Thymus (tissue), 11 donors: Measurements from ENCODE around the gene CCNB1. TPM values are rescaled to one million over a fixed set of nuclear protein-coding genes. Genes with fewer than 3 reads are reported as not detected.
"Not testable (repeated sequence)": the region's sequence is repeated elsewhere in the genome, so short reads cannot be mapped to it uniquely, and the experiment has no call there.

Experiments used
- DNase-seq, 9 donors: peaks; one replicate each; pipeline ENCODE4 v3.0.0-alpha.2; 2013; ENCODE audit warnings: low spot score in 9 of 9, low read depth in 6 of 9, missing footprints in 1 of 9
- H3K27ac ChIP-seq, 2 donors: one replicate each; pipeline ENCODE4 v1.5.1; 2013; ENCODE audit warnings: control low read depth in 1 of 2, low read depth in 1 of 2, low read length in 1 of 2, mild to moderate bottlenecking in 1 of 2, moderate library complexity in 1 of 2
- H3K27me3 ChIP-seq, 2 donors: one replicate each; pipeline ENCODE4 v1.5.1; 2013; ENCODE audit warnings: low read length in 1 of 2; ENCODE audit not compliant: control insufficient read depth in 2 of 2, insufficient read depth in 1 of 2
- H3K36me3 ChIP-seq, 2 donors: one replicate each; pipeline ENCODE4 v1.5.1; 2013; ENCODE audit warnings: low read length in 1 of 2, mild to moderate bottlenecking in 1 of 2, moderate library complexity in 1 of 2; ENCODE audit not compliant: control insufficient read depth in 2 of 2, insufficient read depth in 2 of 2
- H3K4me1 ChIP-seq, 2 donors: one replicate each; pipeline ENCODE4 v1.5.1; 2013; ENCODE audit warnings: low read length in 2 of 2; ENCODE audit not compliant: control insufficient read depth in 2 of 2, insufficient read depth in 2 of 2
- H3K4me3 ChIP-seq, 2 donors: one replicate each; pipeline ENCODE4 v1.5.1; 2013; ENCODE audit warnings: low read length in 2 of 2, control low read depth in 1 of 2, mild to moderate bottlenecking in 1 of 2
- H3K9me3 ChIP-seq, 2 donors: one replicate each; pipeline ENCODE4 v1.5.1; 2013; ENCODE audit warnings: low read length in 1 of 2, mild to moderate bottlenecking in 1 of 2; ENCODE audit not compliant: control insufficient read depth in 2 of 2, insufficient read depth in 1 of 2
- WGBS: extraction: QIAGEN DNeasy Blood & Tissue Kit; methylation state at CpG from one replicate; pipeline ENCODE4 v1.1.7; 2013; 5-methylcytosine and 5-hydroxymethylcytosine counted together
- polyA plus RNA-seq: library from polyadenylated mRNA; stranded (reverse); fragments of 200-250 nt; gene quantifications from one replicate; pipeline ENCODE4 v1.2.3, GENCODE V29; 2013
- total RNA-seq: library from RNA; stranded (reverse); fragments of 120-200 nt; gene quantifications from one replicate; pipeline ENCODE4 v1.2.4, GENCODE V29; 2013
- donor health status: healthy.

The CCNB1 gene
- total and polyA plus RNA-seq, 2 donors = 23.7 to 106 TPM

- WGBS = 98% methylated on average over 1 of the region's 1 CpG
- no peak overlapping the region for H3K4me3 ChIP-seq
These were observed 28.2 kb upstream of the CCNB1 start for GRCh38 chr5:69138766-69139165.

GRCh38 chr5:69140239-69140638, 26.7 kb upstream of the CCNB1 start:
- not testable (repeated sequence) for H3K4me3 ChIP-seq, H3K27ac ChIP-seq, H3K9me3 ChIP-seq, DNase-seq, H3K4me1 ChIP-seq, H3K27me3 ChIP-seq, H3K36me3 ChIP-seq
- over 99% methylated on average over 4 of the region's 4 CpGs for WGBS

More at GRCh38 chr5:69138766-69139165, 28.2 kb upstream of the CCNB1 start:
- Histone ChIP-seq H3K27me3 (no peaks in the 10 kb centered on the region), H3K9me3 (peaks cover 0 to 4% of the 10 kb centered on the region in 2 donors), H3K27ac (no peak overlapping the region), H3K36me3 (peaks cover 0 to 3% of the 10 kb centered on the region in 2 donors), H3K4me1 (no peaks in the 10 kb centered on the region)
- no peak for DNase-seq

- DNase-seq = no peak
- H3K4me3 ChIP-seq = no peak overlapping the region
- H3K27ac ChIP-seq = no peak overlapping the region
- peaks cover 0 to 1% of the 10 kb centered on the region in 2 donors for H3K36me3 ChIP-seq
- WGBS = 97% methylated on average over 1 of the region's 1 CpG
- peaks cover 0 to 4% of the 10 kb centered on the region in 2 donors for H3K9me3 ChIP-seq
- no peaks in the 10 kb centered on the region for H3K27me3 ChIP-seq
- no peaks in the 10 kb centered on the region for H3K4me1 ChIP-seq
These were observed 26.1 kb upstream of the CCNB1 start for GRCh38 chr5:69140827-69141226.

- WGBS = 96% methylated on average over 7 of the region's 7 CpGs
- not testable (repeated sequence) for H3K36me3 ChIP-seq, H3K27ac ChIP-seq, H3K9me3 ChIP-seq, DNase-seq, H3K4me1 ChIP-seq, H3K27me3 ChIP-seq, H3K4me3 ChIP-seq
These were observed 18.4 kb upstream of the CCNB1 start for GRCh38 chr5:69148576-69148975.

- H3K4me1 ChIP-seq = no peaks in the 10 kb centered on the region
- H3K9me3 ChIP-seq = no peaks in the 10 kb centered on the region
- no peaks in the 10 kb centered on the region for H3K27me3 ChIP-seq
- no peak for DNase-seq
- H3K4me3 ChIP-seq = no peak overlapping the region
- H3K36me3 ChIP-seq = no peaks in the 10 kb centered on the region
- WGBS = 97% methylated on average over 2 of the region's 2 CpGs
- no peak overlapping the region for H3K27ac ChIP-seq
These were observed 17.8 kb upstream of the CCNB1 start for GRCh38 chr5:69148981-69149675.

- Histone ChIP-seq H3K4me1 (no peaks in the 10 kb centered on the region), H3K4me3 (no peak overlapping the region), H3K36me3 (no peaks in the 10 kb centered on the region), H3K27ac (no peak overlapping the region), H3K27me3 (no peaks in the 10 kb centered on the region), H3K9me3 (no peaks in the 10 kb centered on the region)
- DNase-seq = no peak
- WGBS = 96% methylated on average over 5 of the region's 5 CpGs
These were observed 17.3 kb upstream of the CCNB1 start for GRCh38 chr5:69149676-69150010.

- no peaks in the 10 kb centered on the region for H3K4me1 ChIP-seq
These were observed 14.2 kb upstream of the CCNB1 start for GRCh38 chr5:69152731-69153130.

GRCh38 chr5:69156456-69156855, 10.5 kb upstream of the CCNB1 start:
- WGBS = 98% methylated on average over 11 of the region's 11 CpGs
- no peak for DNase-seq
- H3K27me3 ChIP-seq = no peaks in the 10 kb centered on the region
- H3K4me3 ChIP-seq = no peak overlapping the region
- H3K36me3 ChIP-seq = no peaks in the 10 kb centered on the region
- H3K4me1 ChIP-seq = no peaks in the 10 kb centered on the region
- no peak overlapping the region for H3K27ac ChIP-seq
- H3K9me3 ChIP-seq = no peaks in the 10 kb centered on the region

More at GRCh38 chr5:69152731-69153130, 14.2 kb upstream of the CCNB1 start:
- 73% methylated on average over 3 of the region's 3 CpGs for WGBS
- H3K9me3 ChIP-seq = no peaks in the 10 kb centered on the region
- no peak overlapping the region for H3K4me3 ChIP-seq
- no peak for DNase-seq
- no peak overlapping the region for H3K27ac ChIP-seq
- H3K27me3 ChIP-seq = no peaks in the 10 kb centered on the region
- H3K36me3 ChIP-seq = no peaks in the 10 kb centered on the region

GRCh38 chr5:69158039-69158438, 8.9 kb upstream of the CCNB1 start:
- Histone ChIP-seq H3K4me3 (no peak overlapping the region), H3K4me1 (no peaks in the 10 kb centered on the region), H3K9me3 (no peaks in the 10 kb centered on the region), H3K27ac (no peak overlapping the region), H3K27me3 (no peaks in the 10 kb centered on the region), H3K36me3 (no peaks in the 10 kb centered on the region)
- WGBS = 98% methylated on average over 3 of the region's 3 CpGs
- no peak for DNase-seq
